Liver (tissue), 3 donors: ENCODE results near the gene PRDM5.

Experiments
- ATF3 ChIP-seq: IDR thresholded peaks from 2 replicates; pipeline ENCODE4 v1.6.1; 2016; ENCODE audit warnings: antibody characterized with exemption
- CTCF ChIP-seq: fragments of 150-350 bp; IDR thresholded peaks from 2 replicates; pipeline ENCODE4 v1.5.1; 2017; ENCODE audit warnings: improper control_type of control experiment, low read depth, low read length; ENCODE audit not compliant: missing input control
- REST ChIP-seq: IDR thresholded peaks from 2 replicates; pipeline ENCODE4 v1.6.1; 2016; ENCODE audit warnings: antibody characterized with exemption, mild to moderate bottlenecking
- SP1 ChIP-seq: IDR thresholded peaks from 2 replicates; pipeline ENCODE4 v1.6.1; 2018; ENCODE audit warnings: antibody characterized with exemption, mild to moderate bottlenecking
- donor health status: healthy.
- donor health status: healthy.

- TF ChIP-seq CTCF = no peak
- TF ChIP-seq SP1 = no peak
- TF ChIP-seq REST = no peak
- TF ChIP-seq ATF3 = no peak
Measured at GRCh38 chr4:120877021-120877420, 45.5 kb downstream of the PRDM5 start.
